Parietal lobe (tissue), 1 donor: Measurements from ENCODE around the gene CCDC38. TPM values are rescaled to one million over a fixed set of nuclear protein-coding genes. Genes with fewer than 3 reads are reported as not detected.

Experiments
- total RNA-seq: library from RNA; depleted of rRNA; stranded (reverse); fragments of >200 nt; gene quantifications from one replicate; pipeline ENCODE4 v1.2.3, GENCODE V29; 2014

The CCDC38 gene
- total RNA-seq = not detected

DNA sequence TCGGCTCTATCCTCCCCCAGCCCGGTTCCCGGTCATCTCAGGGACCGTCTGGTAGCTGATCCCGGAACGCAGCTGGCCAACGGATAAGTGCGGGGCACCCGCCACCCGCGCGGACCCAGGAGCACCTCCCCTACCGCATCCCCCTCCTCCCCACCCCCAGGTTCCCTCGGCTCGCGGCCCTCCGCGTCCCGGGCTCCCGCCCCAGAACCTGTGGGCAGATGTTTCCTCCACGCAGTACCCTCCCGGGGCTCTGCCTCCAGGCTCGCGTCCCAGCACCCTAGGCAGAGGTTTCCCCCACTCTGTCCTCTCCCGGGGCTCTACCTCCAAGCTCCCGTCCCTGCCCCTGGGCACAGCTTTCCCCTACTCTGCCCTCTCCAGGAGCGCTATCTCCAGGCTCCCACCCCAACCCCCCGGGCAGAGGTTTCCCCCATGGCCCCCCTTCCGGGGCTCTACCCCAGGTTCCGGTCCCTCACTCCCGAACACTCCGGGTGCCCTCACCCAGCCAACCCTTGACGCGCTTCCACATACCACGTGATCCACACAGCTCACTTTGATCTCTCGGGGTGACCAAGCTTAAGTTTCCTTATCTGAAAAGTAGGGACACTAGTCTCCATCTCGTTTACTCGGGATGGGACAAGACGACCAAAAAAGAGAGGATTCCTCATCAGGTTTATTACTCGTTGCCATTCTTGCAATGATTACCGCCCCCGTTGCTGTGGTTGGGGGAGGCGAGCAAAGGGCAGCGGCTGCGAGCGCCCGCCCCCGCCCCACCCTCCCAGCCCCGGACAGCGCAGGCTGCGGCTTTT lies at the start of gene CCDC38:
CCDC38 (minus strand) TSS at position 91 of the 806 bp plus-strand sequence. CDS start 6,105 bp downstream, outside the sequence.

DNA sequence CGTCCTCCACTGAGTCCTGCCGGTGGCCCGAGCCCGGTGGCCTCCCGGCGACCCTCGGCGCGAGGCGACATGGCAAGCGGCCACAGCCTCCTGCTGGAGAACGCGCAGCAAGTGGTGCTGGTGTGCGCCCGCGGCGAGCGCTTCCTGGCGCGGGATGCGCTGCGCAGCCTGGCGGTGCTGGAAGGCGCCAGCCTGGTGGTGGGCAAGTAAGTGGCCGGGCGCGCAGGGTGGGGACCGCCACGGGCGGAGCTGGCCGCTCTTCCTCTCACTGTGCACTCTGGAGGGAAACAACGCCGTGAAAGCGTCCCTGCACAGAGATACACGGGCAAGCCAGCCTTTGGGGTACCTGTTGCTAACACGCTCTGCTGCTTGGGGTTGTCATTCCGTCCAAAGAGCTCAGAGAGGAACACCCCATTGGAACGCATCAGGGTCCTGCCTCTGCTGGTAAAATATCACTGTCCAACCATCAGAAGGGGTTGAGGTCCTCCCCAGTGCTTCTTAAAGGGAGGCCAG lies 972 bp upstream of the CCDC38 start, which contains the start of gene AMDHD1:
AMDHD1 (plus strand) TSS at position 2 of the 513 bp plus-strand sequence; CDS start at position 70, 68 bp downstream.

DNA sequence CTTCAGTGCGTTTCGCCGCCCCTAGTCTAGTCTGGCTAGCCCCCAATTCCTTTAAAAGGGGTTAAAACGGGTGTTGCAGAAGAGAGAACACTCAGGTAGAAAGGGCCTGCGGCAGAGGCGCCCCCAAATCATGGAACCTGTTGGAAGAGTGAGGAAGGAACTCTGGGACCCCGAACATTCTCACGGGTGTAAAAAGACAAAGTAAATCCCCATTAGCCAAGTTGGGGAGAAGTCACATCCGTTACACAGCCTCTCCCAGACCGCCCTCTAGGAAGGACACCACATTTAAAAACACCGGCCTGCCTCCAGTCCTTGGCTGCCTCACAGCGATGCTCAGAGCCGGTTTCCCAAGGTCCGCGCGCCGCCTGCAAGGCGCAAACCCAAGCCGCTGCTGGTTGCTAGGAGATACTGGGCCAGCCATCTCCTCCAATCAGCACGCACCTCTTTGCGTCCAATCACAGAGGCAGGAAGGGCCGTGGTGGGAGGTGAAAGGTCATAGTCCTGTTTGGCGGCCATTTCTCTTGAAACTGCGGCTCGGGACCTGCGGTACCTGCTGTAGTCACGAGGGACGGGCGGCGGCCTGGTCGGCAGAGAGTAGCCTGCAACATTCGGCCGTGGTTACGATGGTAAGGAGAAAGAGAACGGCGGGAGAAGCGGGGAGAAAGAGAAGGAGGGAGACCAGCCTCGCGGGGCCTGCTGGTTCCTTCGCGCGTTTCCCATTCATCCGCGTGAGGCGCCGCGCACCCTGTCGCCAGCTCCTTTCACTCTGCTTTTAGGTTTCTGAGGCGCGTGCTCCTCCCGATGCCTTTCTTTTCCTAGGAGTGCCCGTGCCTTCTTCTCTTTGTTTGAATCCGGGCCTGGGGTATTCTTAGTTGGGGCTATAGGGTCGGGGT lies 83.7 kb downstream of the CCDC38 start, which contains the start of gene SNRPF:
SNRPF (plus strand) TSS at position 502 of the 893 bp plus-strand sequence; CDS start at position 624, 122 bp downstream.

Other genes with a start within 250 kb of the CCDC38 start
- 62.9 TPM for gene NTN4, start 151.8 kb downstream of the CCDC38 start, total RNA-seq
- gene SNRPF, start 83.7 kb downstream of the CCDC38 start, total RNA-seq = 28.8 TPM
- 0.63 TPM for gene AMDHD1, start 717 bp upstream of the CCDC38 start, total RNA-seq
- gene HAL, start 53.7 kb upstream of the CCDC38 start, total RNA-seq = not detected
- 35.1 TPM for gene LTA4H, start 93.0 kb upstream of the CCDC38 start, total RNA-seq